Caco-2 (cell line): ENCODE measurements around the gene MEOX1. TPM values are rescaled to one million over a fixed set of nuclear protein-coding genes. Genes with fewer than 3 reads are reported as not detected.

Experiments used
- BruUV-seq: library from RNA; stranded (reverse); fragments of 400-500 nt; replicated peaks from 2 replicates; lab custom pipeline; 2021; lab: Mats Ljungman, UMichigan
- CTCF ChIA-PET: fragments of 300-600 bp; sonication (Branson Sonifier 250); formaldehyde crosslinking; loops from one replicate; lab custom pipeline; 2022; ENCODE audit warnings: antibody characterized with exemption; lab: Charles Lee
- POLR2A ChIA-PET: fragments of 300-600 bp; sonication (Branson Sonifier 250); formaldehyde crosslinking; loops from one replicate; lab custom pipeline; 2022; ENCODE audit warnings: antibody characterized with exemption; lab: Charles Lee
- DNase-seq, 2 experiments: peaks; one replicate each; pipeline versions ENCODE4 v3.0.0 to v3.0.0-alpha.2; 2020 to 2022
- H3K27me3 ChIP-seq: replicated peaks from 2 replicates; pipeline ENCODE4 v1.6.0; 2011; ENCODE audit warnings: low read length; ENCODE audit not compliant: control insufficient read depth, insufficient read depth
- H3K36me3 ChIP-seq: 2 replicates; pipeline ENCODE4 v1.5.1; 2011; ENCODE audit warnings: low read length; ENCODE audit not compliant: control insufficient read depth, insufficient read depth
- H3K4me1 ChIP-seq: fragments of 250-450 bp; sonication (Bioruptor Pico); 2 replicates; pipeline ENCODE4 v1.5.1; 2020; ENCODE audit warnings: mild to moderate bottlenecking
- H3K4me3 ChIP-seq: 2 replicates; pipeline ENCODE4 v1.5.1; 2011; ENCODE audit warnings: low read depth, mild to moderate bottlenecking, control low read depth, low read length
- H3K9me3 ChIP-seq: fragments of 250-450 bp; sonication (Bioruptor Pico); 2 replicates; pipeline ENCODE4 v1.5.1; 2020; ENCODE audit warnings: mild to moderate bottlenecking, moderate library complexity
- H3K27ac Mint-ChIP-seq: one replicate; pipeline ENCODE4 v1.8.0; 2022; ENCODE audit warnings: mixed read lengths; ENCODE audit not compliant: unreplicated experiment
- H3K27me3 Mint-ChIP-seq: one replicate; pipeline ENCODE4 v1.8.0; 2022; ENCODE audit warnings: mixed read lengths; ENCODE audit not compliant: insufficient read depth, unreplicated experiment
- H3K36me3 Mint-ChIP-seq: one replicate; pipeline ENCODE4 v1.8.0; 2022; ENCODE audit warnings: mild to moderate bottlenecking, mixed read lengths; ENCODE audit not compliant: insufficient read depth, unreplicated experiment
- H3K4me1 Mint-ChIP-seq: one replicate; pipeline ENCODE4 v1.8.0; 2022; ENCODE audit warnings: low read depth, mixed read lengths; ENCODE audit not compliant: unreplicated experiment
- H3K4me3 Mint-ChIP-seq: one replicate; pipeline ENCODE4 v1.8.0; 2022; ENCODE audit warnings: mild to moderate bottlenecking, moderate library complexity, mixed read lengths; ENCODE audit not compliant: unreplicated experiment
- H3K9me3 Mint-ChIP-seq: one replicate; pipeline ENCODE4 v1.8.0; 2022; ENCODE audit warnings: mixed read lengths; ENCODE audit not compliant: unreplicated experiment
- intact Hi-C: fragments of 100-400 bp; cut with micrococcal nuclease; formaldehyde crosslinking; loops from one replicate; pipeline ENCODE4 v1.10.0; 2022; ENCODE audit not compliant: unreplicated experiment
- total RNA-seq: library from RNA; stranded (reverse); gene quantifications from 2 replicates; pipeline ENCODE4 v1.2.3, GENCODE V29; 2022
- TF ChIP-seq, protein P1 (sequence below), 2 experiments: fragments of 200-600 bp in 1 of 2; IDR thresholded peaks; 1 replicate in 1 of 2; 2 replicates in 1 of 2; pipeline versions ENCODE4 v1.5.1 to v1.8.0; 2011 to 2022; ENCODE audit warnings: antibody characterized with exemption in 1 of 2, control low read depth in 1 of 2, inconsistent platforms in 1 of 2, low read depth in 1 of 2, low read length in 1 of 2, mild to moderate bottlenecking in 1 of 2, moderate library complexity in 1 of 2; ENCODE audit not compliant: insufficient read depth in 1 of 2, severe bottlenecking in 1 of 2, unreplicated experiment in 1 of 2

The MEOX1 gene
- total RNA-seq, 1 experiment from 2014 or later: 1.7 TPM

DNA sequence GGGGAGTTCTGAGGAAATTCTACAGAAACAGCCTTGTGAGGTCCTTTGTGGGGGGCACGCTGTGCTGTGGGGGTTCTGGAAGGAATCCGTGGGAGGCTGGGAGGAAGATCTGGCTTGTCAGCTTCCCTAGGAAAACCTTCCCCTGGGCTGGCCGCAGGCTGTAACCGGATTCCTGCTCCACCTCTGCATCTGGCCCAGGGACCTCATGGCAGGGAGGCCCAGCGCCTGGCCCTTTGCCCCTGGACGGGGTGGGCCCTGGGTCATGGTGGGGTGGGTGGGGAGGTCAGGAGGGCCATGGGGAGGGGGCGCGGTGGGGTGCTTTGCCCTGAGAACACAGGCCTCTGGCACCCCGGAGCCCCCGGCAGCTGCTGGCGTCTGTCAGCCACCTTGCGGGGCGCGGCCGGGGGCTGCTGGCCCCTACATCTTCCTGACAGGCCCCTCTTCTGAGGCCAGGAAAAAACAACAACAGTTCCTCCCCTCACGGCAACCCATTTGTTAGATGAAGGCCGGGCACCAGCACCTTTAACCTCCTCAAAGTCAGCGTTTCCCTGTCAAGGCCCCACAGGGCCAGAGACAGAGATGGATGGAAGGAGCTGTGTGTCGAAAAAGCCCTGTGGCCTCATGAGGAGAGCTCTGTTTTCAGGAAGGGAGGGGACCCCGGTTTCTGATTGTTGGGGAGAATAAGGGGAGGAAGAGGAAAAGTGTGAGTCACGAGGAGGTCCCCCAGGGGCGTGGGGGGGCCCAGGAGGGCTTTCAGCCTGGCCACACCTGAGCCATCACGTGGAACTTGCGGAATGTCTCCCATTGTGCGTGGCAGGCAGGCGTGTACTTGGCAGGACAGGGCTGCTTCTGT is 3.6 kb upstream of the MEOX1 start:
- H3K27ac Mint-ChIP-seq: peak overlapping the region; percentile 90
- H3K4me3 ChIP-seq: no peak overlapping the region
- TF ChIP-seq, protein P1, sequence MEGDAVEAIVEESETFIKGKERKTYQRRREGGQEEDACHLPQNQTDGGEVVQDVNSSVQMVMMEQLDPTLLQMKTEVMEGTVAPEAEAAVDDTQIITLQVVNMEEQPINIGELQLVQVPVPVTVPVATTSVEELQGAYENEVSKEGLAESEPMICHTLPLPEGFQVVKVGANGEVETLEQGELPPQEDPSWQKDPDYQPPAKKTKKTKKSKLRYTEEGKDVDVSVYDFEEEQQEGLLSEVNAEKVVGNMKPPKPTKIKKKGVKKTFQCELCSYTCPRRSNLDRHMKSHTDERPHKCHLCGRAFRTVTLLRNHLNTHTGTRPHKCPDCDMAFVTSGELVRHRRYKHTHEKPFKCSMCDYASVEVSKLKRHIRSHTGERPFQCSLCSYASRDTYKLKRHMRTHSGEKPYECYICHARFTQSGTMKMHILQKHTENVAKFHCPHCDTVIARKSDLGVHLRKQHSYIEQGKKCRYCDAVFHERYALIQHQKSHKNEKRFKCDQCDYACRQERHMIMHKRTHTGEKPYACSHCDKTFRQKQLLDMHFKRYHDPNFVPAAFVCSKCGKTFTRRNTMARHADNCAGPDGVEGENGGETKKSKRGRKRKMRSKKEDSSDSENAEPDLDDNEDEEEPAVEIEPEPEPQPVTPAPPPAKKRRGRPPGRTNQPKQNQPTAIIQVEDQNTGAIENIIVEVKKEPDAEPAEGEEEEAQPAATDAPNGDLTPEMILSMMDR (IDR thresholded peaks at IDR 0.05; ENCODE audit: insufficient read depth in 1 of 2, low read depth in 1 of 2, low read length in 1 of 2, severe bottlenecking in 1 of 2, unreplicated experiment in 1 of 2): no peak
- H3K36me3 Mint-ChIP-seq: peaks cover 38% of the 10 kb centered on the region
- ChIA-PET POLR2A (interaction anchor here (0.6 to 1.7 kb wide), 4 partner anchors 81 to 297 kb away, joined by 3 to 10 read pairs (median 3); no protein-coding TSS in a partner anchor), CTCF (interaction anchor here (0.6 to 1.7 kb wide), 5 partner anchors 9 to 143 kb away, joined by 3 to 16 read pairs (median 4); no protein-coding TSS in a partner anchor)
- BruUV-seq: no TSS peak
- peaks cover 37% of the 10 kb centered on the region for H3K4me1 Mint-ChIP-seq
- DNase-seq: peak; percentile 73 to 94
- peak overlapping the region; percentile 10 for H3K4me3 Mint-ChIP-seq
- no peaks in the 10 kb centered on the region for H3K9me3 ChIP-seq
- no peaks in the 10 kb centered on the region for H3K27me3 Mint-ChIP-seq
- no peaks in the 10 kb centered on the region for H3K36me3 ChIP-seq
- intact Hi-C loops: no loop called here
- H3K27me3 ChIP-seq: no peaks in the 10 kb centered on the region
- peaks cover 87% of the 10 kb centered on the region for H3K4me1 ChIP-seq
- no peaks in the 10 kb centered on the region for H3K9me3 Mint-ChIP-seq

GRCh38 chr17:43664096-43664495 is 2.4 kb upstream of the MEOX1 start:
- H3K4me1 Mint-ChIP-seq: peaks cover 35% of the 10 kb centered on the region
- H3K4me3 Mint-ChIP-seq: no peak overlapping the region
- CTCF ChIA-PET: interaction anchor here (0.7 kb wide), 1 partner anchor 101 kb away, joined by 3 read pairs; no protein-coding TSS in a partner anchor

DNA sequence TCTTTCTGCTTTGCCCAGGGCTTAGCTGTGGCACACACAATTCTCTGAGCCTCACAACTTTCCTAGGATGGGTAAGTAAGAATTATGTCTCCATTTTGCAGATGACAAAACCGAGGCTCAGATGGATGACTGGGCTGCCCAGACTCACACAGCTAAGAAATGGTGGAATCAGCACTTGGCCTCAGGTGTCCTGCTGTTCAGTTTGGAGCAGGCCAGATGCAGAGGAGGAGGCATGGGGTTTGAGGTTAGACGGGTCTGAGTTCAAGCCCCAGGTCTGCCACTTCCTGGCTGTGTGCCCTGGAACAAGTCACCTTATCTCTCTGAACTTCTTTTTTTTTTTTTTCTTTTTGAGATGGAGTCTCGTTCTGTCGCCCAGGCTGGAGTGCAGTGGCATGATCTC is 1.7 kb upstream of the MEOX1 start:
- H3K27me3 ChIP-seq: no peaks in the 10 kb centered on the region
- no peak for DNase-seq
- no peaks in the 10 kb centered on the region for H3K36me3 ChIP-seq
- no peak overlapping the region for H3K4me3 ChIP-seq
- H3K9me3 Mint-ChIP-seq: no peaks in the 10 kb centered on the region
- peaks cover 26% of the 10 kb centered on the region for H3K36me3 Mint-ChIP-seq
- peak overlapping the region; percentile 86 for H3K27ac Mint-ChIP-seq
- H3K4me3 Mint-ChIP-seq: no peak overlapping the region
- H3K27me3 Mint-ChIP-seq: no peaks in the 10 kb centered on the region
- BruUV-seq: no TSS peak
- TF ChIP-seq, protein P1 (IDR thresholded peaks at IDR 0.05; ENCODE audit: insufficient read depth in 1 of 2, low read depth in 1 of 2, low read length in 1 of 2, severe bottlenecking in 1 of 2, unreplicated experiment in 1 of 2): no peak
- intact Hi-C loops: no loop called here
- no peaks in the 10 kb centered on the region for H3K9me3 ChIP-seq
- H3K4me1 Mint-ChIP-seq: peaks cover 35% of the 10 kb centered on the region
- POLR2A ChIA-PET: no interaction called here
- peaks cover 84% of the 10 kb centered on the region for H3K4me1 ChIP-seq
- CTCF ChIA-PET: interaction anchor here (0.6 kb wide), 1 partner anchor 406 kb away, joined by 3 read pairs; no protein-coding TSS in a partner anchor

More at GRCh38 chr17:43664096-43664495, 2.4 kb upstream of the MEOX1 start:
- no peaks in the 10 kb centered on the region for H3K36me3 ChIP-seq
- H3K4me3 ChIP-seq: no peak overlapping the region
- H3K27me3 ChIP-seq: no peaks in the 10 kb centered on the region
- POLR2A ChIA-PET: interaction anchor here (1.0 kb wide), 1 partner anchor 80 kb away, joined by 3 read pairs; no protein-coding TSS in a partner anchor
- H3K4me1 ChIP-seq: peaks cover 84% of the 10 kb centered on the region
- BruUV-seq: no TSS peak
- intact Hi-C loops: no loop called here
- no peak for DNase-seq
- H3K9me3 ChIP-seq: no peaks in the 10 kb centered on the region
- TF ChIP-seq, protein P1 (IDR thresholded peaks at IDR 0.05; ENCODE audit: insufficient read depth in 1 of 2, low read depth in 1 of 2, low read length in 1 of 2, severe bottlenecking in 1 of 2, unreplicated experiment in 1 of 2): no peak
- H3K27ac Mint-ChIP-seq: peak overlapping the region; percentile 90
- peaks cover 29% of the 10 kb centered on the region for H3K36me3 Mint-ChIP-seq
- no peaks in the 10 kb centered on the region for H3K9me3 Mint-ChIP-seq
- H3K27me3 Mint-ChIP-seq: no peaks in the 10 kb centered on the region
